OCI-LY1 (cell line): ENCODE data around the gene RPL35.

ENCODE experiments used
- H2AFZ ChIP-seq: fragments of 200-600 bp; sonication (generic), shearing (Covaris generic); 2 replicates; pipeline ENCODE4 v1.6.0; 2014; ENCODE audit warnings: antibody characterized with exemption, mild to moderate bottlenecking, low read length
- H3F3A ChIP-seq: fragments of 200-600 bp; sonication (generic), shearing (Covaris generic); 2 replicates; pipeline ENCODE4 v1.6.0; 2014; ENCODE audit warnings: mild to moderate bottlenecking, antibody characterized with exemption, low read length, moderate library complexity; ENCODE audit not compliant: insufficient read depth
- H3K27ac ChIP-seq: fragments of 200-600 bp; sonication (generic); 2 replicates; pipeline ENCODE4 v1.5.1; 2014; ENCODE audit warnings: low read length, mixed run types, mild to moderate bottlenecking, low read depth; ENCODE audit not compliant: poor library complexity, severe bottlenecking
- H3K27me3 ChIP-seq: fragments of 200-600 bp; sonication (generic); 2 replicates; pipeline ENCODE4 v1.6.0; 2014; ENCODE audit warnings: antibody characterized with exemption, mild to moderate bottlenecking, low read length, moderate library complexity; ENCODE audit not compliant: insufficient read depth
- H3K36me3 ChIP-seq: fragments of 200-600 bp; sonication (generic); 2 replicates; pipeline ENCODE4 v1.6.1; 2014; ENCODE audit warnings: mild to moderate bottlenecking, antibody characterized with exemption, low read length, moderate library complexity, mixed read lengths; ENCODE audit not compliant: insufficient read depth
- H3K4me1 ChIP-seq: fragments of 200-600 bp; sonication (generic); 2 replicates; pipeline ENCODE4 v1.5.1; 2014; ENCODE audit warnings: mild to moderate bottlenecking, low read length, moderate library complexity; ENCODE audit not compliant: insufficient read depth, severe bottlenecking
- H3K4me2 ChIP-seq: fragments of 200-600 bp; sonication (generic), shearing (Covaris generic); 2 replicates; pipeline ENCODE4 v1.6.1; 2014; ENCODE audit warnings: low read length
- H3K4me3 ChIP-seq: fragments of 200-600 bp; sonication (generic); 2 replicates; pipeline ENCODE4 v1.5.1; 2014; ENCODE audit warnings: low read length, low read depth, mild to moderate bottlenecking, mixed read lengths; ENCODE audit not compliant: poor library complexity, severe bottlenecking
- H3K79me2 ChIP-seq: fragments of 200-600 bp; shearing (Covaris generic); 2 replicates; pipeline ENCODE4 v1.6.1; 2016; ENCODE audit warnings: mixed run types, low read length, mixed read lengths; ENCODE audit not compliant: insufficient read depth
- H3K9ac ChIP-seq: fragments of 200-600 bp; sonication (generic), shearing (Covaris generic); 2 replicates; pipeline ENCODE4 v1.6.1; 2014; ENCODE audit warnings: mild to moderate bottlenecking, low read length, mixed read lengths
- H3K9me2 ChIP-seq: fragments of 200-600 bp; sonication (generic), shearing (Covaris generic); 2 replicates; pipeline ENCODE4 v1.6.1; 2014; ENCODE audit warnings: low read depth, mild to moderate bottlenecking, low read length, mixed read lengths
- H3K9me3 ChIP-seq: fragments of 200-600 bp; shearing (Covaris generic); 2 replicates; pipeline ENCODE4 v1.6.1; 2014; ENCODE audit warnings: low read length, mixed read lengths
- H4K20me1 ChIP-seq: fragments of 200-600 bp; sonication (generic), shearing (Covaris generic); 2 replicates; pipeline ENCODE4 v1.6.0; 2016; ENCODE audit warnings: mild to moderate bottlenecking, low read length; ENCODE audit not compliant: insufficient read depth
- CTCF ChIP-seq: fragments of 200-600 bp; sonication (generic), shearing (Covaris generic); IDR thresholded peaks from 2 replicates; pipeline ENCODE4 v1.5.1; 2017; ENCODE audit warnings: mild to moderate bottlenecking, antibody characterized with exemption, low read length, moderate library complexity, mixed read lengths
- EZH2 ChIP-seq: fragments of 200-600 bp; sonication (generic), shearing (Covaris generic); IDR thresholded peaks from 2 replicates; pipeline ENCODE4 v1.8.0; 2017; ENCODE audit warnings: borderline replicate concordance, mixed run types, mild to moderate bottlenecking, antibody characterized with exemption, low read length, moderate library complexity, mixed read lengths

Gene RPL35

GRCh38 chr9:124894035-124894740 lies 32.4 kb upstream of the RPL35 start:
- no peaks in the 10 kb centered on the region for H3K4me1 ChIP-seq
- no peak for TF ChIP-seq CTCF
- no peak for TF ChIP-seq EZH2
- no peaks in the 10 kb centered on the region for H3K9me2 ChIP-seq
- H4K20me1 ChIP-seq: no peaks in the 10 kb centered on the region
- no peak overlapping the region for H3K4me2 ChIP-seq
- H3F3A ChIP-seq: no peaks in the 10 kb centered on the region
- H3K36me3 ChIP-seq: peaks cover 60% of the 10 kb centered on the region; the same call in 1 of the 2 replicates
- H3K27ac ChIP-seq: no peak overlapping the region
- H2AFZ ChIP-seq: no peak overlapping the region
- no peak overlapping the region for H3K9ac ChIP-seq
- H3K27me3 ChIP-seq: no peaks in the 10 kb centered on the region
- H3K9me3 ChIP-seq: no peaks in the 10 kb centered on the region
- no peaks in the 10 kb centered on the region for H3K79me2 ChIP-seq
- H3K4me3 ChIP-seq: no peak overlapping the region

GRCh38 chr9:124890179-124890578 lies 28.4 kb upstream of the RPL35 start:
- Histone ChIP-seq H3K79me2 (no peaks in the 10 kb centered on the region), H3K27ac (no peak overlapping the region), H3K36me3 (peaks cover 69% of the 10 kb centered on the region; the same call in 1 of the 2 replicates), H3K9me3 (no peaks in the 10 kb centered on the region), H3K27me3 (no peaks in the 10 kb centered on the region), H3K9ac (no peak overlapping the region), H3F3A (no peaks in the 10 kb centered on the region), H3K9me2 (no peaks in the 10 kb centered on the region), H3K4me2 (no peak overlapping the region), H3K4me3 (no peak overlapping the region), H3K4me1 (no peaks in the 10 kb centered on the region), H2AFZ (no peak overlapping the region), H4K20me1 (no peaks in the 10 kb centered on the region)
- TF ChIP-seq CTCF: no peak
- TF ChIP-seq EZH2: no peak

GRCh38 chr9:124889006-124889405 lies 27.2 kb upstream of the RPL35 start:
- Histone ChIP-seq H3K9me3 (no peaks in the 10 kb centered on the region), H3K27ac (no peak overlapping the region), H3K4me1 (no peaks in the 10 kb centered on the region), H3K27me3 (no peaks in the 10 kb centered on the region), H3F3A (no peaks in the 10 kb centered on the region), H3K9me2 (no peaks in the 10 kb centered on the region), H3K4me3 (no peak overlapping the region), H2AFZ (no peak overlapping the region), H3K9ac (no peak overlapping the region), H4K20me1 (no peaks in the 10 kb centered on the region), H3K36me3 (peaks cover 71% of the 10 kb centered on the region; the same call in 1 of the 2 replicates), H3K79me2 (no peaks in the 10 kb centered on the region), H3K4me2 (no peak overlapping the region)
- TF ChIP-seq CTCF (no peak), EZH2 (no peak)
